Astrocyte of the spinal cord (primary cell): ENCODE results near the gene TELO2.

ENCODE experiments used
- DNase-seq: peaks from one replicate; pipeline ENCODE4 v3.0.0; 2011; ENCODE audit warnings: low read depth, low spot score
- H3K4me3 ChIP-seq: 2 replicates; pipeline ENCODE4 v1.5.1; 2011; ENCODE audit warnings: low read depth, mild to moderate bottlenecking, low read length, moderate library complexity
- in situ Hi-C: cut with HindIII; loops from 2 replicates; pipeline ENCODE4 v1.10.0; 2017; ENCODE audit warnings: low sequenced_read_pairs
- TF ChIP-seq, protein P1 (sequence below): IDR thresholded peaks from 2 replicates; pipeline ENCODE4 v1.5.1; 2012; ENCODE audit warnings: low read depth, mild to moderate bottlenecking, low read length, inconsistent platforms

TELO2 gene

DNA sequence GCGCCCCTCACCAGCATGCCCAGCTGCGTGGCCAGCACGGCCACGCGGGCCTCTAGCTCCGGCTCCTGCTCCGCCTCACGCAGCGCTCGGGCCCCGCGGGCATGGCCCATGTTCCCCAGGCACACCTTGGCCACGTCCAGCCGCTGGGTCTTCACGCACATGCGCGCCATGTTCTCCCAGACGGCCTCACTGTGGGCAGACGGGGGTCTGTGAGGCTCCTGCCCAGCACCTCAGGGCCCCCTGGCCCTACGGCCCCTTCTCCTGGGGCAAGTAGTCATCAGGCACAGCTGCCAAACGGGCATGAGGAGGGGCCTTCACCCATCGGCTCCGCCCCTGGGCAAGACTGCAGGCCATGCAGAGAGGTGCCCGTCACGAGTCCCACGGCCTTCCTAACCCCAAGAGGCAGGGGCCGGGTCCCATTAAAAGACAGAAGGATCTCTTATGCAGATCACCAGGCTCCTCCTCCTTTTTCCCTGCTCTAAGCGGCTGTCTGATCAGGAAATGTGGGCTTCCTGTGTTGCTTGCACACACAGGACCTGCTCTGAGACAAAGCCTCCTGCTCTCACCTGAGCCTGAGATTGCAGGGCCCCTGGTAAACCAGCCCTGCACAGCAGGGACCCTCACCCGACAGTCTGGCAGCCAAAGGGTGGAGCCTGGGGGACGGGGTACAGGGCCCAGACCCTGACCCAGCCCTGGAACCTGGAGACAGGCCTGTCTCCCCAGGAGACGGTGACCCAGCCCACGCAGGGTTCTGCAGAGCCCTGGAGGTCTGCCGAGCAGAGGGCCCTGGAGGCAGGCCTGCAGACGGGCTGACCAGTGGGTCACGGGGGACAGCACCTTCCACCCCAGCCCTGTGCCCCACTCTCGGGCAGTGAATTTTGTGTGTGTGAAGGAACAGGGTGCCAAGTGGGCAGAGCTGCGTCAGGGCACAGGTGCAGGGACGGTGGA, 33.7 kb downstream of the TELO2 start:
- no peak for DNase-seq
- no peak overlapping the region for H3K4me3 ChIP-seq
- in situ Hi-C loops = no loop called here
- TF ChIP-seq, protein P1, sequence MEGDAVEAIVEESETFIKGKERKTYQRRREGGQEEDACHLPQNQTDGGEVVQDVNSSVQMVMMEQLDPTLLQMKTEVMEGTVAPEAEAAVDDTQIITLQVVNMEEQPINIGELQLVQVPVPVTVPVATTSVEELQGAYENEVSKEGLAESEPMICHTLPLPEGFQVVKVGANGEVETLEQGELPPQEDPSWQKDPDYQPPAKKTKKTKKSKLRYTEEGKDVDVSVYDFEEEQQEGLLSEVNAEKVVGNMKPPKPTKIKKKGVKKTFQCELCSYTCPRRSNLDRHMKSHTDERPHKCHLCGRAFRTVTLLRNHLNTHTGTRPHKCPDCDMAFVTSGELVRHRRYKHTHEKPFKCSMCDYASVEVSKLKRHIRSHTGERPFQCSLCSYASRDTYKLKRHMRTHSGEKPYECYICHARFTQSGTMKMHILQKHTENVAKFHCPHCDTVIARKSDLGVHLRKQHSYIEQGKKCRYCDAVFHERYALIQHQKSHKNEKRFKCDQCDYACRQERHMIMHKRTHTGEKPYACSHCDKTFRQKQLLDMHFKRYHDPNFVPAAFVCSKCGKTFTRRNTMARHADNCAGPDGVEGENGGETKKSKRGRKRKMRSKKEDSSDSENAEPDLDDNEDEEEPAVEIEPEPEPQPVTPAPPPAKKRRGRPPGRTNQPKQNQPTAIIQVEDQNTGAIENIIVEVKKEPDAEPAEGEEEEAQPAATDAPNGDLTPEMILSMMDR = no peak

DNA sequence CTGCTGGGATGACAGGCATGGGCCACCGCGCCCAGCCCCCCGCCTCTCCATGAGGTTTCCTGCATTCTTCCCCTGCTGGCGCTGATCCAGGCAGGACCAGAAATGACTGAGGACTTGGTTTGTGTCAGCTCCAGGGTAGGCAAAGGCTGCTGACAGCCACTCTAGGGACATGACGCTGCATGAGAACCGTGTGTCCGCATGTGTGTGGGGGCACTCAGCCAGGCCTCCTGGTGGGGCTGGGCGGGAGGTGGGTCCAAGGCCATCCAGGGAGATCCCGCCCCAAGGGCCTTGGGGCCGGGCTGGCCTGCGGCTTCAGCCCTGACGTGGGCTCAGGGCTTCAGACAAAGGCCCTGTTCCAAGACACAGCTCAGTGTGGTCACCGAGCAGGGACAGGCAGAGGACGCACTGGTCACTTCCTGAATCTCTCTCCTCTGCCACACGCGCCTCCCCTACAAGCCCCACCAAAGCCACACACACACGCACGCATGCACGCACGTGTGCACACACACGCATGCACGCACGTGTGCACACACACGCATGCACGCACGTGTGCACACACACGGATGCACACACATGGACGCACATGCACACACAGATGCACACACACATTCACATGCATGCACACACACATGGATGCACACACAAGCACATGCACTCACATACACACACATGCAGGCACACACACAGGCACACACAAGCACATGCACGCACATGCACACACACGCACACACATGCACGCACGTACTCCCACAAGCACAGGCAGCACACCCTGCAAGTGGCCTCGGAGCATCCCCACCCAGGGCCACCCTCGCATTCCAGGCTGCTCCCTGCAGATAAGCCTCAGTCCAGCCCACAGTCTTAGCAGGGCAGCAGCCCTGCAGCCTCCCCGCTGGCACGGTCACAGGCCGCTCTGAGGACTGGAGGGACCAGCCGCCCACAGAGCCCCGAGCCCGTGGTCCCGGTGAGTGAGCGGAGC, 35.0 kb downstream of the TELO2 start:
- TF ChIP-seq, protein P1 = no peak
- H3K4me3 ChIP-seq = no peak overlapping the region
- DNase-seq = no peak
- in situ Hi-C loops = no loop called here

DNA sequence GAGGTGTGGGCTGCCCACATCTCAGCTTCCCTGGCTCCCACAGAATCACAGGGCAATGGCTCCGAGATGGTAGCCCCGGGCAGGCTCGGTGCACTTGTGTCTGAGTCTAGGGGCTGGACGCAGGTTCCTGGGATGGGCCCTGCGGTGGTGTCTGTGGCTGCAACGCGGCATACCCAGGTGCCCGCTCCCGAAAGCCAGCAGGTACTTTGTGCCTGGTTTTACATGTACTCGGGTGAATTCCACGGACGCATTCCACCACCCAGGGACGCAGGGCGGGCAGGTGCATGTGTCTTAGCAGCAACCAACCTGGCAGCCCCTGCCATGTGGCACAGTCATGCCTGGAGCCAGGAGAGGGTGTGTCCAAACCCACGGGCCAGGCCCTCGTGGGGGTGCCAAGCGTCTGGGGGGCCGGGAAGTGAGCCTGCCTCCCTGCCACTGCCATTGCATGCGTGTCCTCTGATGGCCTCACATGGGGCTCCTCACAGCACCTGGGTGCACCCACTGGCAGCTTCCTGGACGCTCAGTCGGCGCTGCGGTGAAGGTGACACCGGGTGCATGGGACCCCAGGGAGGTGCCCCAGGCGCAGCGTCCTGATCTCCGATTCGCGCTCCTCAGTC, 35.9 kb downstream of the TELO2 start:
- TF ChIP-seq, protein P1 = no peak
- no peak overlapping the region for H3K4me3 ChIP-seq
- DNase-seq = no peak
- in situ Hi-C loops = no loop called here

DNA sequence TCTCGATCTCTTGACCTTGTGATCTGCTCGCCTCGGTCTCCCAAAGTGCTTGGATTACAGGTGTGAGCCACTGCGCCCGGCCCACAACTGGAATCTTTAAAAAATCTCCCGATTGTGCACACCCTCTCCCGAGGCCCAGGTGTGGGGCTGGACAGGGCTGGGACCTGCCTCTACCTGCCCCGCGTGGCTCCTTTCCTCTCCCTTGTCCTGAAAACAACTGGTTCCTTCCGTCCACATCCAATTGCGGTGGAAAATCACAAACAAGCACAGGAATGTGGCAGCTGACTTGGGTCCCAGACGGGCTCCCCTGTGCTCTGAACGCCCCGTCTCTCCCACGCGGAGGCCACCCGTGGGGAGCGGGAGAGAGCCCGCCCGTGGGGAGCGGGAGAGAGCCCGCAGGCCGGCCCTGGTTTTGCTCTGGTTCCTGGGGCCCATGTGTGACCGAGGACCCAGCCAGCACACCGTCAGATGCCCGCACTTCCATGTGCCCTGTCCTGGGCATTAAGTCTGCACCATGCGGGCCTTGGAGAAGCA, 37.3 kb downstream of the TELO2 start:
- DNase-seq = no peak
- in situ Hi-C loops = no loop called here
- TF ChIP-seq, protein P1 = no peak
- no peak overlapping the region for H3K4me3 ChIP-seq

DNA sequence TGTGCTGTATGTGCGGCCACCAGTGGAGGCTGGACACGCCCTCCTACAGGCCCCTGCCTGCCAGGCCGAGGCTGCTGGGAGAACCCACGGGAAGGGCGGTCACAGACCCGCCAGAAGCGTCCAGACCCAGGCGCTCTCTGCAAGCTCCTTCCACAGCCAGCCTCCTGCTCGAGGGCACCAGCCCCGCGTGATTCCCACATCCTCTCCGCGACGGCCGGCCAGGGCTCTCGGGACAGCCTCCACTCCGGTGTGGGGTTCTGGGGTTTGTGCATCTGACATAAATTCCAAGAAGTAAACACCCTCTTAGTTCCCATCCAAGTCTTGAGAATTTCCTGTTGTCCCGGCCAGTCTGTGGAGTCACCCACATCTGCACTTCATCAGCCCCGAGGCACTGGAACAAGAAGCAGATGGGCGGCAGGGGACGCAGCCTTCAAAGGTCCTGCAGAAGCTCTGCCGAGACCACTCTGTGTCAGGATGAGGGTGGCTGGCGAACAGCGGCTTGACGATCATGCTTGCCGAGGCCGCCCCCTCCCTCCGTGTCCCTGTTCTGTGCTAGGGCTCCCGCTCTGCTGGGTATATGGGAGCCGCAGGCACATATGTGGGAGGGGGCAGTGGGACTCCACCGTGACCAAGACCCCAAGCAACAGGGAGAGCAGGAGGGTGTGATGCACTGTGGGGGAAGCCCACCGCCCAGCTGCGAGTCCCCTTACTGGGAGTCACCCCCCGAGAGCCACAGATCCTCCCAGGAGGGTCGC, 37.9 kb downstream of the TELO2 start:
- TF ChIP-seq, protein P1 = no peak
- H3K4me3 ChIP-seq = no peak overlapping the region
- in situ Hi-C loops = no loop called here
- DNase-seq = no peak
